Measurements from ENCODE around the gene PCBP3.

PCBP3 gene

GRCh38 chr21:45747233-45747766 is 103.8 kb downstream of the PCBP3 start:
- TF ChIP-seq CTCF (IDR thresholded peaks at IDR 0.05; ENCODE audit: low read depth, low read length) = no peak
- Histone ChIP-seq H3K9me3 (ENCODE audit: severe bottlenecking) (no peaks in the 10 kb centered on the region), H3K4me3 (ENCODE audit: low read depth, low read length) (no peak overlapping the region), H3K27me3 (ENCODE audit: insufficient read depth, low read depth, severe bottlenecking) (no peaks in the 10 kb centered on the region), H3K27ac (no peak overlapping the region), H3K36me3 (peaks cover 10% of the 10 kb centered on the region)
- no peak for DNase-seq

DNA sequence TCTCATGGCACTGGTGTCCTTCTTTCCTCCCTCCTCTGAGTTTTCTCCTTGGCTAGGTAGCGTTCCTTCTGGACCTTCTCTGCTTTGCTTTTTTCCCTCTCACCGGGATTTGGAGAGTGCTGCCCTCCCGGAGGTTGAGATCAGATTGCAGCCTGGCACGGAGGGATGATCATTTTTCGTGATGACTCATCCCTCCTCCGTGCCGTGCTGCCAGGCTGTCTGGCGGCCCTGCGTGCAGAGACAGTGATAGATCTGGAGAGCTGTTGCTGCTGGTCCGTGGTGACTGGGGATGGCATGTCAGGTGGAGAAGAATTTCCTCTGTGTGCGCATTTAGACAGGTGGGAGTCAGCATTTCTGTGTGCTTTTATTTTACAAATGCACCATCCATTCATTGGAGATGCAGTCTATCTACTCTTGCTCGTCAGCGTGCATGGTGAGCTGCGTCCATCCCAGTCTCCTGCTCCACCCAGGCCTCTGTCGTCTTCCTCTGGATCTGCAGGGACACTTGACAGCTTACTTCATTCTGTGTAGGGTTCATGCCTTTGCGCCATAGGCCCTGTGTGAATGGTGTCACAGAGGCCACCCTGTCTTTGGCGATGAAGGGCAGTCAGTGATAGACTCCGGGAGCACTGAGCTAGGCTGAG is 104.4 kb downstream of the PCBP3 start:
- TF ChIP-seq CTCF (IDR thresholded peaks at IDR 0.05; ENCODE audit: low read depth, low read length) = no peak
- no peaks in the 10 kb centered on the region for H3K9me3 ChIP-seq (ENCODE audit: severe bottlenecking)
- no peak overlapping the region for H3K27ac ChIP-seq
- H3K4me3 ChIP-seq (ENCODE audit: low read depth, low read length) = no peak overlapping the region
- DNase-seq = no peak
- no peaks in the 10 kb centered on the region for H3K27me3 ChIP-seq (ENCODE audit: insufficient read depth, low read depth, severe bottlenecking)
- peaks cover 10% of the 10 kb centered on the region for H3K36me3 ChIP-seq

GRCh38 chr21:45748593-45748992 is 105.1 kb downstream of the PCBP3 start:
- no peak for TF ChIP-seq CTCF (IDR thresholded peaks at IDR 0.05; ENCODE audit: low read depth, low read length)
- Histone ChIP-seq H3K27ac (no peak overlapping the region), H3K36me3 (peaks cover 10% of the 10 kb centered on the region), H3K27me3 (ENCODE audit: insufficient read depth, low read depth, severe bottlenecking) (no peaks in the 10 kb centered on the region), H3K4me3 (ENCODE audit: low read depth, low read length) (no peak overlapping the region), H3K9me3 (ENCODE audit: severe bottlenecking) (no peaks in the 10 kb centered on the region)
- DNase-seq = no peak

GRCh38 chr21:45749974-45750373 is 106.4 kb downstream of the PCBP3 start:
- Histone ChIP-seq H3K27ac (no peak overlapping the region), H3K9me3 (ENCODE audit: severe bottlenecking) (no peaks in the 10 kb centered on the region), H3K4me3 (ENCODE audit: low read depth, low read length) (no peak overlapping the region)

DNA sequence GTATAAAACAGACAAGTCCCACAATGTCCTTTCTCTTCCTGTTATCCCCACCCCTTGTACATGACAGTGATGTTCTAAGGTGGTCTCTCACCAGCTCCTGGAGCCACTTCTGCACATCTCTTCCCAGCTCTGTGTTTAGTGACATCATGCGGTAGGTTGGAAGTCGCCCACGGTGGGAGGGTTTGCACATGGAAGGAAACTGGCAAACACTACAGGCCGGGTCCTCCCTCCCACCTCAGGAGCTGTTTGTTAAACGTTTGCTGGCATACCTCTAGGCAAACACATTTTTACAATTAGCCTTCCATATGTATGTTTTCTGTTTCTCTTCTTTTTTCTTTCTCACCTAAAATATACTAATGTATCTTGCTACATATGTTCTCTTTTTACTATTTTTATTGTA is 107.4 kb downstream of the PCBP3 start:
- Histone ChIP-seq H3K36me3 (peaks cover 6% of the 10 kb centered on the region), H3K27me3 (ENCODE audit: insufficient read depth, low read depth, severe bottlenecking) (no peaks in the 10 kb centered on the region), H3K9me3 (ENCODE audit: severe bottlenecking) (no peaks in the 10 kb centered on the region), H3K27ac (no peak overlapping the region), H3K4me3 (ENCODE audit: low read depth, low read length) (no peak overlapping the region)
- no peak for TF ChIP-seq CTCF (IDR thresholded peaks at IDR 0.05; ENCODE audit: low read depth, low read length)
- DNase-seq = no peak

More at GRCh38 chr21:45749974-45750373, 106.4 kb downstream of the PCBP3 start:
- Histone ChIP-seq H3K36me3 (peaks cover 10% of the 10 kb centered on the region), H3K27me3 (ENCODE audit: insufficient read depth, low read depth, severe bottlenecking) (no peaks in the 10 kb centered on the region)
- TF ChIP-seq CTCF (IDR thresholded peaks at IDR 0.05; ENCODE audit: low read depth, low read length) = no peak
- DNase-seq = no peak

GRCh38 chr21:45753445-45753844 is 109.9 kb downstream of the PCBP3 start:
- Histone ChIP-seq H3K27me3 (ENCODE audit: insufficient read depth, low read depth, severe bottlenecking) (no peaks in the 10 kb centered on the region), H3K36me3 (peaks cover 6% of the 10 kb centered on the region), H3K4me3 (ENCODE audit: low read depth, low read length) (no peak overlapping the region), H3K27ac (no peak overlapping the region), H3K9me3 (ENCODE audit: severe bottlenecking) (no peaks in the 10 kb centered on the region)
- TF ChIP-seq CTCF (IDR thresholded peaks at IDR 0.05; ENCODE audit: low read depth, low read length) = no peak
- no peak for DNase-seq

All from WERI-Rb-1 (cell line).